GM18951 (cell line): ENCODE data around the gene SH3GL2.
"Not testable (repeated sequence)": the region's sequence is repeated elsewhere in the genome, so short reads cannot be mapped to it uniquely, and the experiment has no call there.

Experiments
- POLR2A ChIP-seq: IDR thresholded peaks from 4 replicates; pipeline ENCODE4 v1.6.1; 2011; ENCODE audit warnings: mild to moderate bottlenecking; ENCODE audit not compliant: insufficient read length, insufficient read depth; ENCODE audit errors: extremely low read depth
- in situ Hi-C: fragments of 300-500 bp; cut with MboI; formaldehyde crosslinking; loops from one replicate; pipeline ENCODE4 v1.12.0; 2022; ENCODE audit warnings: low sequenced_read_pairs, mixed read lengths, inconsistent platforms; ENCODE audit not compliant: unreplicated experiment

SH3GL2 gene

GRCh38 chr9:17760250-17760649, 181.4 kb downstream of the SH3GL2 start:
- no peak for TF ChIP-seq POLR2A
- in situ Hi-C loops = no loop called here

- in situ Hi-C loops = no loop called here
- TF ChIP-seq POLR2A = no peak
These were observed 183.3 kb downstream of the SH3GL2 start for GRCh38 chr9:17761984-17762676.

GRCh38 chr9:17764306-17764705, 185.4 kb downstream of the SH3GL2 start:
- in situ Hi-C loops = no loop called here
- no peak for TF ChIP-seq POLR2A

GRCh38 chr9:17765131-17765530, 186.3 kb downstream of the SH3GL2 start:
- in situ Hi-C loops = not testable (repeated sequence)

- no peak for TF ChIP-seq POLR2A
- in situ Hi-C loops = no loop called here
These were observed 193.4 kb downstream of the SH3GL2 start for GRCh38 chr9:17772223-17772622.

- TF ChIP-seq POLR2A = no peak
- in situ Hi-C loops = no loop called here
These were observed 196.8 kb downstream of the SH3GL2 start for GRCh38 chr9:17775656-17776055.

GRCh38 chr9:17776735-17777134, 197.9 kb downstream of the SH3GL2 start:
- no peak for TF ChIP-seq POLR2A
- in situ Hi-C loops = no loop called here

- no peak for TF ChIP-seq POLR2A
- in situ Hi-C loops = no loop called here
These were observed 198.6 kb downstream of the SH3GL2 start for GRCh38 chr9:17777465-17777864.

- in situ Hi-C loops = no loop called here
- no peak for TF ChIP-seq POLR2A
These were observed 203.7 kb downstream of the SH3GL2 start for GRCh38 chr9:17782430-17783149.

- no peak for TF ChIP-seq POLR2A
- in situ Hi-C loops = no loop called here
These were observed 204.4 kb downstream of the SH3GL2 start for GRCh38 chr9:17783227-17783626.

GRCh38 chr9:17789316-17789715, 210.4 kb downstream of the SH3GL2 start:
- in situ Hi-C loops = no loop called here

GRCh38 chr9:17793713-17794622, 215.1 kb downstream of the SH3GL2 start:
- no peak for TF ChIP-seq POLR2A
- in situ Hi-C loops = loop anchor here (10.0 kb wide), 1 partner anchor 259 kb away; no protein-coding TSS in a partner anchor

More at GRCh38 chr9:17789316-17789715, 210.4 kb downstream of the SH3GL2 start:
- TF ChIP-seq POLR2A = no peak

- no peak for TF ChIP-seq POLR2A
- in situ Hi-C loops = loop anchor here (10.0 kb wide), 1 partner anchor 261 kb away; no protein-coding TSS in a partner anchor
These were observed 216.9 kb downstream of the SH3GL2 start for GRCh38 chr9:17795744-17796143.
